ENCODE results near the gene PDP2. TPM values are rescaled to one million over a fixed set of nuclear protein-coding genes. Genes with fewer than 3 reads are reported as not detected.

Gene PDP2
- polyA plus RNA-seq, 1 donor from 2014 or later: 4.2 TPM

DNA sequence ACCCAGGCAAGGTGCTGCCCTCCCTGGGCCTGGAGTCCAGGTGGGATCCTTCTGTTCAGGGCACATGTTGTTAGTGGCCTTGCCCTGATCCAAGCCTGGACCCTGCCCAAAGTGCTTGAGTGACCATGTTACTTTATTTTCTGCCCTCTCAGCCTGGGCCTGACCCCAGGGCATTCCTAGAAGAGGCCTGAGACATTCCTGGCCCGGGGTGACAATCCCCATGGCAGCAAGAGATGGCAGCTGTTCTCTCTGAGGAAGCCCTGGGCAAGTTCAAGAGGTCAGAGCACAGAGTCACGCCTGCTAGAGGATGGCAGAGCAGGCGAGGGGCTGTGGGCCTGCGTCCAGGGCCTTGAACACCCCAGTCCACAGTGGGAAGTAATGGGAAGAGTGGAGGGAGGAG, 33.4 kb downstream of the PDP2 start:
- Histone ChIP-seq H3K79me2 (replicated peaks; ENCODE audit: insufficient read depth, low read length) (no peaks in the 10 kb centered on the region), H3K27me3 (ENCODE audit: insufficient read depth, low read depth, low read length) (no peaks in the 10 kb centered on the region), H3K36me3 (ENCODE audit: insufficient read depth, low read length) (no peaks in the 10 kb centered on the region), H2AFZ (ENCODE audit: low read depth, low read length) (no peak overlapping the region), H3K9me2 (ENCODE audit: insufficient read depth, low read length) (no peaks in the 10 kb centered on the region), H3K9me3 (ENCODE audit: low read length) (no peaks in the 10 kb centered on the region), H3K9ac (ENCODE audit: low read length) (no peak overlapping the region), H3K27ac (ENCODE audit: low read length) (no peak overlapping the region), H3K4me3 (ENCODE audit: low read length) (no peak overlapping the region), H4K20me1 (ENCODE audit: insufficient read depth) (no peaks in the 10 kb centered on the region), H3F3A (ENCODE audit: insufficient read depth, low read length, poor library complexity, severe bottlenecking) (no peaks in the 10 kb centered on the region), H3K4me2 (ENCODE audit: low read length) (no peak overlapping the region)
- TF ChIP-seq, protein P1, sequence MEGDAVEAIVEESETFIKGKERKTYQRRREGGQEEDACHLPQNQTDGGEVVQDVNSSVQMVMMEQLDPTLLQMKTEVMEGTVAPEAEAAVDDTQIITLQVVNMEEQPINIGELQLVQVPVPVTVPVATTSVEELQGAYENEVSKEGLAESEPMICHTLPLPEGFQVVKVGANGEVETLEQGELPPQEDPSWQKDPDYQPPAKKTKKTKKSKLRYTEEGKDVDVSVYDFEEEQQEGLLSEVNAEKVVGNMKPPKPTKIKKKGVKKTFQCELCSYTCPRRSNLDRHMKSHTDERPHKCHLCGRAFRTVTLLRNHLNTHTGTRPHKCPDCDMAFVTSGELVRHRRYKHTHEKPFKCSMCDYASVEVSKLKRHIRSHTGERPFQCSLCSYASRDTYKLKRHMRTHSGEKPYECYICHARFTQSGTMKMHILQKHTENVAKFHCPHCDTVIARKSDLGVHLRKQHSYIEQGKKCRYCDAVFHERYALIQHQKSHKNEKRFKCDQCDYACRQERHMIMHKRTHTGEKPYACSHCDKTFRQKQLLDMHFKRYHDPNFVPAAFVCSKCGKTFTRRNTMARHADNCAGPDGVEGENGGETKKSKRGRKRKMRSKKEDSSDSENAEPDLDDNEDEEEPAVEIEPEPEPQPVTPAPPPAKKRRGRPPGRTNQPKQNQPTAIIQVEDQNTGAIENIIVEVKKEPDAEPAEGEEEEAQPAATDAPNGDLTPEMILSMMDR (IDR thresholded peaks at IDR 0.05; ENCODE audit: poor library complexity, severe bottlenecking): no peak
- TF ChIP-seq RAD21 (conservative IDR thresholded peaks at IDR 0.05): no peak

DNA sequence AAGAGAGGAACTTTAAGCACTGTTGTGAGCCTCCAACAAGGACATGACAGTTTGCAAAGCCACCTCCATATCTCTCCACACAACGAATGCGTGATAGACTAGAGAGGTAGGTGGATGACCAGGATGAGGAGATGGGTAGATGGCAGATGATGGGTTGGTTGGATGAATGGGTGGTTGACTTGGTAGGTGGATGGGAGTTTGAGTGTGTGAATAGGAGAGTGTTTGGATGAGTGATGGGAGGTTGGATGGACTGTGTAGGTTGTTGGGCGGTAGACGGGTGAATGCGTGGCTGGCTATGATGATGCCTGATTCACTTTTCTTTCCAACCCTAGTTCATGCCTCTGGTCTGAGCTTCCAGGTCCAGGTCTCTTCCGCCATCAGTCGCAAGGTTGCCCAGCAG, 34.2 kb downstream of the PDP2 start:
- no peaks in the 10 kb centered on the region for H3K9me3 ChIP-seq (ENCODE audit: low read length)
- no peaks in the 10 kb centered on the region for H3K27me3 ChIP-seq (ENCODE audit: insufficient read depth, low read depth, low read length)
- TF ChIP-seq POLR2AphosphoS5 (IDR thresholded peaks at IDR 0.05): no peak
- TF ChIP-seq, protein P1 (IDR thresholded peaks at IDR 0.05; ENCODE audit: poor library complexity, severe bottlenecking): no peak
- no peaks in the 10 kb centered on the region for H3F3A ChIP-seq (ENCODE audit: insufficient read depth, low read length, poor library complexity, severe bottlenecking)
- H3K27ac ChIP-seq (ENCODE audit: low read length): no peak overlapping the region
- no peak overlapping the region for H2AFZ ChIP-seq (ENCODE audit: low read depth, low read length)
- no peaks in the 10 kb centered on the region for H3K9me2 ChIP-seq (ENCODE audit: insufficient read depth, low read length)
- H3K79me2 ChIP-seq (replicated peaks; ENCODE audit: insufficient read depth, low read length): no peaks in the 10 kb centered on the region
- H4K20me1 ChIP-seq (ENCODE audit: insufficient read depth): no peaks in the 10 kb centered on the region
- H3K4me3 ChIP-seq (ENCODE audit: low read length): no peak overlapping the region
- no peak overlapping the region for H3K9ac ChIP-seq (ENCODE audit: low read length)
- H3K36me3 ChIP-seq (ENCODE audit: insufficient read depth, low read length): no peaks in the 10 kb centered on the region
- no peak overlapping the region for H3K4me2 ChIP-seq (ENCODE audit: low read length)

DNA sequence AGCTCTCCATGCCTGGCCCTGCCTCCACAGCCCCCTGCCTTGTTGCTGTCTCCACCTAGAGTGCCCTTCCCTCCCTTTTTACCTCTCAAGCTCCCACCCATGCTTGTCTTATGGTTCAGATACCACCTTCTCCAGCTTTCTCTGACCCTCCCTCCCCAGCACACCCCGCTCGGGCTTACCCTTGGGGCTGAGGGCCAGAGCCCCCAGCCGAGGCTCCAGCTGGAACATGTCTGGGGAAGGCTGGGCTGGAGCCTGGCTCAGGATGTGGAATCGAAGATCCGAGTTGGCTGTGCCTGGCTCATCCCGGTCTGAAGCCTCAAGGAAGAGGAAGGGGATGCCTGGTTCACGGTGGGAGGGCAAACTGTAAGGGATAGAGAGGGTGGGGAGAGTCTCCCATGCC, 34.7 kb downstream of the PDP2 start:
- TF ChIP-seq POLR2AphosphoS5 (IDR thresholded peaks at IDR 0.05): no peak
- TF ChIP-seq EP300 (conservative IDR thresholded peaks at IDR 0.05; ENCODE audit: poor library complexity, severe bottlenecking): no peak
- TF ChIP-seq, protein P1 (IDR thresholded peaks at IDR 0.05; ENCODE audit: poor library complexity, severe bottlenecking): no peak
- no peak for TF ChIP-seq MXI1 (conservative IDR thresholded peaks at IDR 0.05; ENCODE audit: poor library complexity, severe bottlenecking)
- no peak overlapping the region for H2AFZ ChIP-seq (ENCODE audit: low read depth, low read length)
- no peaks in the 10 kb centered on the region for H3K36me3 ChIP-seq (ENCODE audit: insufficient read depth, low read length)
- H3K9me2 ChIP-seq (ENCODE audit: insufficient read depth, low read length): no peaks in the 10 kb centered on the region
- H3K9ac ChIP-seq (ENCODE audit: low read length): no peak overlapping the region
- no peak overlapping the region for H3K27ac ChIP-seq (ENCODE audit: low read length)
- no peak overlapping the region for H3K4me2 ChIP-seq (ENCODE audit: low read length)
- H3K27me3 ChIP-seq (ENCODE audit: insufficient read depth, low read depth, low read length): no peaks in the 10 kb centered on the region
- H3K4me3 ChIP-seq (ENCODE audit: low read length): no peak overlapping the region
- no peaks in the 10 kb centered on the region for H3K79me2 ChIP-seq (replicated peaks; ENCODE audit: insufficient read depth, low read length)
- H3K9me3 ChIP-seq (ENCODE audit: low read length): no peaks in the 10 kb centered on the region
- no peaks in the 10 kb centered on the region for H4K20me1 ChIP-seq (ENCODE audit: insufficient read depth)
- H3F3A ChIP-seq (ENCODE audit: insufficient read depth, low read length, poor library complexity, severe bottlenecking): no peaks in the 10 kb centered on the region
